ENCODE data around the gene CIC. TPM values are rescaled to one million over a fixed set of nuclear protein-coding genes. Genes with fewer than 3 reads are reported as not detected.

CIC gene
- total RNA-seq, 1 experiment from 2014 or later = 54.0 TPM

GRCh38 chr19:42311657-42312056 is 42.6 kb downstream of the CIC start:
- H3K4me3 Mint-ChIP-seq = no peak overlapping the region
- Histone ChIP-seq H4K8ac (replicated peaks; ENCODE audit: insufficient read length, low read depth, low read length) (no peak overlapping the region), H3T11ph (ENCODE audit: low read length) (no peak overlapping the region), H3K23ac (ENCODE audit: insufficient read length, low read depth, low read length) (no peak overlapping the region), H3K79me1 (ENCODE audit: insufficient read depth, low read depth, low read length, poor library complexity, severe bottlenecking) (no peaks in the 10 kb centered on the region), H2BK12ac (ENCODE audit: insufficient read length, low read depth, low read length) (no peak overlapping the region), H4K20me1 (ENCODE audit: control insufficient read depth, insufficient read depth, insufficient read length) (no peaks in the 10 kb centered on the region), H3K18ac (ENCODE audit: insufficient read length, low read depth, low read length) (no peak overlapping the region), H3K4me1 (ENCODE audit: insufficient read depth, low read length) (no peaks in the 10 kb centered on the region), H4K5ac (ENCODE audit: insufficient read length, low read depth, low read length) (no peak overlapping the region), H3K9ac (ENCODE audit: extremely low read depth, insufficient read length, low read length) (no peak overlapping the region), H2AK5ac (ENCODE audit: insufficient read length, low read length) (no peak overlapping the region), H3K56ac (ENCODE audit: insufficient read length, low read depth, low read length) (no peak overlapping the region), H2AFZ (ENCODE audit: low read length) (no peak overlapping the region), H4K91ac (ENCODE audit: insufficient read length, low read depth, low read length) (no peak overlapping the region), H3K27ac (ENCODE audit: insufficient read length, low read depth, low read length) (no peak overlapping the region), H2BK120ac (ENCODE audit: low read depth, low read length, poor library complexity, severe bottlenecking) (no peak overlapping the region), H2BK15ac (ENCODE audit: low read depth, low read length) (no peak overlapping the region), H3K14ac (ENCODE audit: insufficient read depth, low read length) (no peak overlapping the region), H3K4me2 (ENCODE audit: insufficient read depth, insufficient read length, low read length) (no peak overlapping the region), H3K23me2 (ENCODE audit: insufficient read length, low read depth, low read length, poor library complexity, severe bottlenecking) (peaks cover 3% of the 10 kb centered on the region), H2BK20ac (ENCODE audit: low read depth, low read length, poor library complexity, severe bottlenecking) (no peak overlapping the region), H3K79me2 (ENCODE audit: insufficient read depth, low read length) (no peaks in the 10 kb centered on the region), H3K4ac (ENCODE audit: low read depth, low read length) (no peak overlapping the region), H3K27me3 (ENCODE audit: insufficient read depth, low read length) (peaks cover 3% of the 10 kb centered on the region; the same call in 1 of the 2 replicates), H2BK5ac (ENCODE audit: insufficient read length, low read length) (no peak overlapping the region), H3K9me3 (ENCODE audit: control insufficient read depth, low read depth, low read length) (no peaks in the 10 kb centered on the region)
- peaks cover 13 to 21% of the 10 kb centered on the region in 2 experiments for H3K4me1 Mint-ChIP-seq
- H3K36me3 Mint-ChIP-seq (ENCODE audit: insufficient read depth in 1 of 3, low read depth in 3 of 3) = no peaks in the 10 kb centered on the region; a peak in 1 of 7 replicates
- peaks cover 62% of the 10 kb centered on the region for H3K27me3 Mint-ChIP-seq (ENCODE audit: low read depth)
- peak; percentile 54; the same call in 2 of the 3 replicates for TF ChIP-seq CTCF (conservative IDR thresholded peaks at IDR 0.05)
- H3K27ac Mint-ChIP-seq = no peak overlapping the region
- WGBS (ENCODE audit: extremely low coverage, insufficient read length, low lambda C conversion rate) = no CpG with 5 or more reads among the region's 2 CpGs
- peak; percentile 53 for DNase-seq
- H3K9me3 Mint-ChIP-seq = no peaks in the 10 kb centered on the region
